ENCODE data around the gene PTPRD.

Gene PTPRD

DNA sequence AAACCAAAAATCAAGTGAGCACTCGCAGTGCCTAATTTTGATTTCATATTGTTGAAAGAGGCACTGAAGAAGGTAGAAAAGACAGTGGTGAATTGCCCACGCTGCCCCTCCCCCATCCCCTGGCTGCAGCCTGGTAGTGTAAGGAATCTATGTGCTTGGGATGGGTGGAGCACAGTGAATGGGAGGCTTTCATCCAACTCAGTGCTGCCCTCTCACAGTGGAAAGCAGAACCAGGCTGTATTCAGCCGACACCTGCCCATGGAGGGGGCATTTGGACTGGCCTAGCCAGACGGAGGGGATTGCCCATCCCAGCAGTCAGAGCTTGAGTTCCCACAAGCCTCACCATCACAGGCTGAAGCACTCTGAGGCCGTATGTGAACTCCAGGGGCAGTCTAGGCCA is 2012.9 kb downstream of the PTPRD start:
- DNase-seq: no peak

DNA sequence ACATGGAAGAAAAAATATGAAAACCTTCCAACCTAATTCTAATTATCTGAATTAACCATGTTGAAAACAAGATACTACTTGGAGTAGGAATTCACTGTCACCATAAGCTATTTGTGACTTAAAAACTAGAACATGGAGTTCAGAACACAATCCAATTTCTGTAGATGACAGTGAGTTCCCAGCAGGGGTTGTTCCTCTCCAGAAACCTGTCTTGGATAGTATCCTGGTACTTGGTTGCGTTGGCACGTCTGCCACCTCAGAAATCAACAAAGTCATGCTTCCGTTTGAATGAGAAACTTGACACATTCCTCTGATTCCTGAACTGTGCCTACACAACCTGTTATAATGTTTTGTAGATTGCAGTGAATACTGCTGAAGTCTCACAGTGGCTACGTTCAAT is 2023.3 kb downstream of the PTPRD start:
- no peak for DNase-seq

DNA sequence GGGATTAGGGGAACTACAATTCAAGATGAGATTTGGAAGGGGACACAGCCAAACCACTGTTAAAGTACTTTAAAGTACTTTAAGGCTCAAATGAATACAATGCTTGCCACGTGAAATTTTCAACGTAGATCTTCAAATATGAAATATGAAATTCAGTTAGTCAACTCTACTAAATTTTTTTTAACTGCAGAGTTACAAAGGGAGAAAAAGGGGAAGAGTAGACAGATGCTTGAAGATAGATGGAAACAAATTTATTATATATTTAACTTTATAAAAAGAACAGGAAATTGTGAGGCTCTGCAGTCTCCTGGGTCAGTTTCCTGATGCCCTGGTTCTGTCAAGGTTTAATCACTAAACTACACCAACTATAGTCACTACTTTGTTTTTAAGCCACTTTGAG is 2027.8 kb downstream of the PTPRD start:
- no peak for DNase-seq

DNA sequence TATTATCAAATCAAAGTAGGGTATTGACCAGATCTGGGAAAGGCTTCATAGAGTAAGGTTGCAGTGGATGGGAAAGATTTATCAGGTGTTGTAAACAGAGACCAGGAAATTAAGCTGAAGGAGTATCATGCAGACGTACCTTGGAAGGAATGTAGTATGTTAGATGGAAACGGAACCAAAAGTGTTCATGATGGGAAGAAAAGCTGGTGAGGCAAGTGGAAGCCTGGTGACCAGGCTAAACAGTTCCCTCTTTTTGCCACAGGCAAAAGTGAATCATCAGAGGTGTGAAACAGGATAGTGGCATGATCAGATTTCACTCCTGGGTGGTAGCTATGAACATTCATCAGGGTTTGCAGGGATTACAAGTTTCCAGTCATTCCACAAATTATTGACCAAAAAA is 2033.1 kb downstream of the PTPRD start:
- DNase-seq: no peak

GRCh38 chr9:8576741-8577140 is 2036.1 kb downstream of the PTPRD start:
- no peak for DNase-seq

DNA sequence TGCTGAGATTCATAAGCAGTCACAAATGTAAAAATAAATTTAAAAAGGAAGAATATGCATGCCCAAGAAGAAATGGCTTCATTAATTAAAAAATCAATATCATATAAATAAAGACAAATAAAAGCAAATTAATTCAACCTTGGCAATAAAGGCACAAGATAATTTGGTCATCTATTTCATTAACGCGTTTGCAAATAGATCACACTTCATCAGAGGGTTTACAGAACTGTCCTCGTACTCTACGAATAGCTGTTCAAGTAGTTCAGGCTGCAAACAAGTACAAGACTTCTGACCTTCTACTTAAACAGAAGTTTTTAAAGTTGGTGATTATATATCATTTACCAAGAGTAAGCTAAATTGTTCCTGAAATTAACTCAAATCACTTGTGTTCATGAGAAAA is 2038.0 kb downstream of the PTPRD start:
- DNase-seq: no peak

DNA sequence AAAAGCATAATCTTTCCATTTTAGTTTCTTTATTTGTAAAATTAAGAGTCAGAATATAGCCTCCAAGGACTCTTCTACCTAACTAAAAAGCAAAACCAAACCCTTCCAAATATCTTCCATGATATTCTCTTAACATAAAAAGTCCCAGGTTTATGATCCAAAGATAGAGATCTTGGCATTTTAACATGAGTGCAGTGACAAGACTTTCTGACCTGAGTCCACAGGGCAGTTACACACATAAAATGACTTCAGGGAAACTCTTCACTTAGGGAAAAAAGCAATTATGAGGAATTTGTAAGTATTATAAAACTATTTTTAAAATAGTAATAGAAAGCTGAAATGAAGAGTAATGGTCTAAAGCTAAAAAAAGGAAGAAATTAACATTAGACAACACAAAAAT is 2040.6 kb downstream of the PTPRD start:
- DNase-seq: no peak

DNA sequence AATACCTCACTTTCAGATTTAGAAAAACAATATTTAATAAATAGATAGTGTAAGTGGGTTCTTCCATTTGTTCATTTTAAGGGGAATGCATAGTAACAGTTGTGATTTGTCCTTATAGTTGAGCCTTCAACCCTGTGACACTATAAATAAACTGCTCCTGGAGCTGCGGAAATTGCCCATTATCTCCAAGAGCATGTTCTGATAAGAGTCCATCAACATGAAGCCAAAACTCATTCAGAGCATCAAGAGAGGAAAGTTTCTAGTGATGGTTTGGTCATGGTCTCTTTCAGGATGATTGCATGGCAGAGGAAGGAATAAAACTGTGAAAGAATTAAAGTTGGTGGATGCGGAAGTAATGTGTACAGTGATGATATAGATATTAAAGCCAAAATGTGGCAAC is 2041.2 kb downstream of the PTPRD start:
- DNase-seq: no peak

- no peak for DNase-seq
Measured at GRCh38 chr9:8570776-8571175, 2042.0 kb downstream of the PTPRD start.

GRCh38 chr9:8569823-8570222 is 2043.0 kb downstream of the PTPRD start:
- no peak for DNase-seq

DNA sequence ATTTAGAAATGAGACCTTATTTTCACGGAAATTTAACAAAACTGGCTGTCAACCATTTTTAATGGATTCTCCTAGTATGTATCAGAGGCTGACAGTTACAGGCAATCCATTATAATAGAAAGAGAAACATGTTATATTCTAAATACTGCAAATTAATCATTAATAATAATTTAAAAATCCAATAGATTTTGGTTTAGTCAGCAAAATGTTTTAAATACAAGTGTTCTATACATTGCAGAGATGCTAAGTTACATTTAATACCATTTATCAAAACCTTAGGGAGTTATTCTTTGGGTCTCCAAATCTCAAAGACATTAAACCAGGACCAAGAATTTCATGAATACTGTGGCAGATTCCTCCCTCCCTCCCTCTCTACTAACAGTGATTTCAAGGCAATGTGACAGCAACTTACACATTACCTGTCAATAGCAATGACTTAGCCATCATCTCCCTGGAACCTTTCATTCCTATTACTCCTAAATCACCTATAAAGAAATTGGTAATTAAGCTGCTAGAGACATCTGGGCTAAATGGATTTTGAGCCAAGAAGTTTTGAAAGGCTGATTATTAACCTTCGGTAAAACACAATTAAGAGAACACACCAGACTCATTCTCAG is 2044.7 kb downstream of the PTPRD start:
- no peak for DNase-seq

DNA sequence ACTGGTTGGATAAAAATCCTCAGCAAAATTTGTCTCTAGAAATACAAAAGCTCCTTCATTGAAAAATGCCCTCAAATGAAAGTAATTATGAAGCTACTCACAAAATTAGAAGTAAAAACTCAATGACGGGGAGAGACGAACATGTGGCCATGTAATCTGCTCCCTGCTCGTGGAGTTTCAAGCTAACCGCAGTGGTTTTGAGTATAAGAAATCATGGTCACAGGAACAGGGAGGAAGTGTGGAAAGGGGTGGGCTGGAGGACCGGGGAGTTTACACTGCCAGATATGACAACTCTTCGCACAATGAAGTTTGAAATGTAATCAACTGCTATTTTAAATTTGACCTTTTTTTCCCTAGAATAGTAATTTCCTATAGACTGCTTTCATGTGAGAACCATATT is 2047.8 kb downstream of the PTPRD start:
- no peak for DNase-seq

GRCh38 chr9:8560560-8561525 is 2052.0 kb downstream of the PTPRD start:
- DNase-seq: no peak

GRCh38 chr9:8558176-8558575 is 2054.6 kb downstream of the PTPRD start:
- no peak for DNase-seq

- DNase-seq: no peak
Measured at GRCh38 chr9:8555762-8556500, 2056.9 kb downstream of the PTPRD start.

DNA sequence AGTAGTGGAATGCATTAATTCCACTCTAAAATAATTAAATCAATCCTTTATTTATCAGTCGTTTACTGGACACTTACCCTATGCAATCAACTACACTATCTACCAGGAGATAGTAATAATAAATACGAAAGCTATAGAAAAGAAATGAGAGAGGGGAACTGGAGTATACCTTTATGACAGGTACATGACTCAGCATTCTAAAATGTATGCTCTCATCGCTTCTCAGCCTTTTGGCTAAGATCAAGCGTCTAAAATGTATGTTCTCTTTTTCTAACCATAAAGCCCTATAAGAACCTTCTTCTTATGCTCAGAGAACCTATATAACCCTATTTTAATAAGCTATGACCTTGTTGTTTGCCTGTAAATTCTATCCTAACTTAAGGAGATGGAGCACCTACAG is 2059.4 kb downstream of the PTPRD start:
- no peak for DNase-seq

GRCh38 chr9:8552732-8553131 is 2060.1 kb downstream of the PTPRD start:
- DNase-seq: no peak

DNA sequence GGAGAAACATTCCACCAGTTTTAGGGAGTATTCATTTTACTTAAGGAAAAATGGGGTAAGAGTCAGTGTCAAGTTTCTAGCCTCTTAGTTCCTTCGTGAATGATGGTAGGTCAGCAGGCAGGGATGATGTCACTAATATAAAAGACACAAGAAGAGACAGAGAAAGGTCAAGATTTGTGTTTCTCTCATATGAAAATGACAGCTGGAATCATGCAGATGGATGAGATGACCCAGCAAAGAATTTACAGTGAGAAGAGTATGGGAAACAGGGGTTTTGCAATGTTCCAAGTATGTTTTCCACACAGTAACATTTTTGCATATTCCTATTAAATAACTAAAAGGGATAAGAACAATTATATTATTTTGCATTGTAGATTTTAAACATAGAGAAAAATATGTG is 2063.6 kb downstream of the PTPRD start:
- no peak for DNase-seq

DNA sequence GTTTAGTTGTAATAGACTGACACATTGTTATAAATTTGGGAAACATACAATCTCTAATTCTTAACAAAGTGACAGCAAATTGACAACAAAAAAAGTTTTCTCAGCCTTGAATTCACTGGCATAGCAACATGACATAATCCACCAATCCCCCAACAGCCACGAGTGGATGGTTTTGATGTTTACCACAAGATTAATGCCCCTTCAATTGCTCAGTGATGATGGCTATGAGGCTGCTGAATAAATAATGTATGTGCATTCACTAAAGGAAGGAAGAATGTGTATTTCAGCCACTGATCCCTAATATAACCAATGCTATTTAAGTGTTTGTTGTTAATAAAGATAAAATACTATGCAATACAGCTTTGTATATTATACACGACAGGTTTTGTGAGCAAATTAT is 2069.6 kb downstream of the PTPRD start:
- DNase-seq: no peak

- no peak for DNase-seq
Measured at GRCh38 chr9:8542537-8542936, 2070.3 kb downstream of the PTPRD start.

- no peak for DNase-seq
Measured at GRCh38 chr9:8539681-8540197, 2073.1 kb downstream of the PTPRD start.

DNA sequence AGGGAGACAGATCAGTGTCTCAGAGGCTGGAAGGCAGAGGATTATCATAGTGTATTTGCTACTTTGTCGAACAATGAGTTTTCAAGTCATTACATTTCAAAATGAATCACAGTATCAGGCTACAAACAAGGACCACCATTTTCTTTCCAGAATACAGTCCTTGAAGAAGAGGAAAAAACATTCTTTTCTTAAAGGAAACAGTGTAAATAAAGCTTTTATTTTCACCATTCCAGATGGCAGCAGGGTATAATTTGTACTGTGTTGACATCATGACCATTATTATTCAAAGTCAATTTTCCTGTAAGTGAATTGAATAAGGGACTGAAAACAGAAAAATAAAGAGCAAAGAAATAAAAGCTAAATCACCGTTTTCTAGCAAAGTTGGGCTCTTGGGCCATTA is 2076.0 kb downstream of the PTPRD start:
- no peak for DNase-seq

DNA sequence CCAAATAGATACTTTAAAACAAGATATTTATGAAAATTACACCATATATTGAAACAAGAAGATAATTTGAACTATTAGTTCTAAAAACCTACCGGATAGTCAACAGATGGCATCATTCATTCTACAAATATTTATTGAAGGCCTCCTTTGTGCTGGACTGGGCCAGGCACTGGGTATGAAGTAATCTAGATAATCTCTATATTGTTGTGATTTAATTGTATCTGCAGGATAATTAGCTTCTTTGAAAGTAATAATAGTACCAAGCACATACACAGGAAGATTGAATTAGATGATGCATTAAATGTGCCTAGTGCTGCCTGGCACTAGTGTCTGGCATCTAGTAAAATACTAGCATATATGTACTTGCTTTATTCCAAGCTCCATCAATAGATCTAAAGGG is 2078.0 kb downstream of the PTPRD start:
- no peak for DNase-seq

GRCh38 chr9:8533681-8534080 is 2079.1 kb downstream of the PTPRD start:
- no peak for DNase-seq

Measured in EL (cell line).